ENCODE data around the gene GPR108.

Gene GPR108

GRCh38 chr19:6737873-6738786 lies 750 bp upstream of the GPR108 start:
- no peak for DNase-seq (ENCODE audit: low read depth)

GRCh38 chr19:6736917-6737283 lies 480 bp downstream of the GPR108 start:
- no peak for DNase-seq (ENCODE audit: low read depth)

DNA sequence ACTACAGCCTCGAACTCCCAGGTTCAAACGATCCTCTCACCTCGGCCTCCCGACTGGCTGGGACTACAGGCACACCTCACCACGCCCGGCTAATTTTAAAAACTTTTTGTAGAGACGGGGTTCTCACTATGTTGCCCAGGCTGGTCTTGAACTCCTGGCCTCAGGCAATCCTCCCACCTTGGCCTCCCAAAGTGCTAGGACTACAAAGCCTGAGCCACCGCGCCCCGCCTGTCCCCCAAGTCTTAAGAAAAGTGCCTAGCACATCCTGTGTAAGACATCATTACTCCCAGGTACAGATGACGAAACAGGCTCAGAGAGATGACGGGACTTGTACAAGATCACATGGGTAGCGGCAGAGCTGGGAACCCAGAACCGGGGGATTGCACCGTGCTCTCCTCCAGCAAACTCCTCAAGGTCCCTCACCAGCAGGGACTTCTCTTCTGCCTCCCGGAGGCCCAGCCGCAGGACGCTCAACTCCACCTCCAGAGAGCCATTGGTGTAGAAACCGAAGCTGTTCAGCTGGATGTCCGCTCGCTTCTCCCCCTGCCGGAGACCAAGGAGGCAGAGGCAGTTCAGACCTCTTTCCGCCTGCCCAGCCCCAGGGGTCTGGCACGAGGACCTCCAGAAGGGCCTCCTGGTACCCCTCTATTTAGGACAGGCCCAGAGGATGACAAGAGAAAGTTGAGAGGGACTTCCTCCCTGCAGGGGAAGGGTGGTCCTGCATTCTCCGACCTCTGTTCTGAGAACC lies 1.0 kb downstream of the GPR108 start:
- DNase-seq (ENCODE audit: low read depth), result no peak

GRCh38 chr19:6735181-6735911 lies 2.0 kb downstream of the GPR108 start:
- no peak for DNase-seq (ENCODE audit: low read depth)

DNA sequence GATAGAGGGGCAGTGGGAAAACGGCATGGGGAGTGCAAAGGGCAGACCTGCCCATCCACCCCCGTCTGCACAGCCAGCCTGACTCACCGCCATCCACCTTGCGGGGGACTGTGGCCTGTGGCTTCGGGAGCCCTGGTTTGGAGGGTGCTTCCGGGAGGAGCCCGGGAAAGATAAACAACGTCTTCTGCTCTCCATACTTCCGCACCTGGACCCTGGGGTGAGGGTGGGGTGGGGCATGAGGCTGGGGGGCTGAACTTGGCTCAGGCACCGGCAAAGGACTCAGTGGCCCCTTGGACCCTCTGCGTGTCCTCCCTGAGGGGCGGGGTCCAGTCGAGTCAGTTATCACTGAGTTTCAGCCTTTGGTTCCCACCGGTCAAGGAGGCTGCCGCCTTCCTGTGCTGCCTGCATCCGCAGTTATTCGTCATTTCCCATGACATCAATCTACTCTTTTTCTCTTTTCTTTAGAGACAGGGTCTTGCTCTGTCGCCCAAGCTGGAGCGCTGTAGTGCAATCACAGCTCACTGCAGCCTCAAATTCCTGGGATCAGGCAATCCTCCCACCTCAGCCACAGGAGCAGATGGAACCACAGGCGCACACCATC lies 3.2 kb downstream of the GPR108 start:
- DNase-seq (ENCODE audit: low read depth), result no peak

- no peak for DNase-seq (ENCODE audit: low read depth)
These were observed 3.9 kb downstream of the GPR108 start for GRCh38 chr19:6733338-6734095.

DNA sequence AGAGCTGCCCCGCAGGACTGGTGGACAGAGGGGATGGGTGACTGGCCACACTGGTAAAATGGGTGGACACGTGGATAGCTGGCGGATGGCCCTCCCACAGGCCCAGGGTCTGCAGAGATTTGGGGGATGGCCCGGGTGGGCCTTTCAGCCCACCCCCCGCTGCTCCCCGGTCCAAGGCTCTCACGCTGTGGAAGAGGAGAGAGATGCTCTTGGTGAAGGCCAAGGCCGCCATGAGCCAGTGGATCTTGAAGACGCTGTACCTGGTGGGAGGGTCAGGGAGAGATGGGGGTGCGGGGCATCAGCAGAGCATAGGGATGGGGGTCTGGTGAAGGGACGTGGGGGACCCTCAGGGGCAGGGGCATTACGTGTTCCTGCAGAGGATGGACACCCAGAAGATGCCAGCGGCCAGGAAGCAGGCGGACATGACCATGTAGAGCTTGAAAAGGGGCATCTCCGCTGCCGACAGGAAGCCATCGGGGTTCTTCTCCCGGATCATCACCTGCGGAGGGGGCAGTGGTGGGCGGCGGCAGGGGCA lies 4.5 kb downstream of the GPR108 start:
- DNase-seq (ENCODE audit: low read depth), result no peak

- DNase-seq (ENCODE audit: low read depth), result no peak
These were observed 5.6 kb downstream of the GPR108 start for GRCh38 chr19:6731822-6732221.

GRCh38 chr19:6730941-6731670 lies 6.3 kb downstream of the GPR108 start:
- no peak for DNase-seq (ENCODE audit: low read depth)

DNA sequence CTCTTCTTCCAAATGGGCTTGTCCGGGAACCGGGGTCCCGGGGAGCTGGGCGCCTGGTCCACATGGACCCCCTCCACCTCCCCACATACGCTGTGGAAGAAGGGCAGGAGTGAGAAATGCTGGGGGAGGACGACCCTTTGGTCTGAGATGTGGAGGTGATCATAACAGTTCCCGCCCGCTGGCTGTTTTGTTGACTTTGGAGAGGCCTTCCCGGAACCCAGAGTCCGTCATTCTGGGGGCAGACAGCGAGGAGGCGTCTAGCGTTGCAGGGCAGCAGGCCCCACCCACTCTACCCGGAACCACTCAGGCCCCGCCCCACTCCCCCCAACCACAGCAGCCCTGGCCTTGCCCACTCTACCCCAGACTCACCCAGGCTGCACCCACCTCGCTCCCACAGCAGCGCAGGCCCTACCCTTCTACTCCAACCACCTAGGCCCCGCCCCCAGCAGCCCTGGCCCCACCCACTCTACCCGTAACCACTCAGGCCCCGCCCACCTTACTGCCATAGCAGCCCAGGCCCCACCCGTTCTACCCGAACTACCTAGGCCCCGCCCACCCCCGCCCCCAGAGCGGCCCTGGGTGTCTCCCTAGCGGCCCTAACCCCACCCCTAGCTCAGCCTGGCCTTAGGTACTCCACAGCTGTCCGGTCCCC lies 7.1 kb downstream of the GPR108 start:
- peak; percentile 77 for DNase-seq (ENCODE audit: low read depth)

DNA sequence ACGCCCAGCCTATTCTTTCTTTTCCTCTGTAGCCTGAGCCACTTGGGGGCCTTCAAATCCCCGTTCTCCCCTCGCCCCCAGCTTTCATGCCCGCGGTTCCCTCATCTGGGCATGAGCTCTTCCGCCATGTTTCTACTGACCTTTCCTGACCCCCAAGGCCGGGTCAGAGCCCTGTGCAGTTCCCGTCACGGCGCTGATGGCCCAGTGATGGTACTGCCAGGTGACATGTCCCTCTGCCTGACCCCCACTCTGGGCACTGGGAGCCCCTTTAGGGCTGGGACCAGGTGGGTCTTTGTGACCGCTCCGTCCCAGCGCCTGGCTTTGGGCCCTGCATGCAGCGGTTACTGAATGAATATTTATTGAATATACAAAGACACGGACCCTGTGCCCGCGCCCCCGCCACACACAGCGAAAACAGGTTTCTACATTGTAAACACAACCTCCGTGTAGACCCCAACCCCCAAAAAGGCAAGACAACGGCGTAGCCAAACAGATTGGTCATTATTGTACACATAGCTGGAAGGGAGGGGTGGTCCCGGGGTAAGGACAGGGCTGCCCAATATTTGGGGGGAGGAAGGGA lies 7.7 kb downstream of the GPR108 start:
- DNase-seq (ENCODE audit: low read depth), result no peak

GRCh38 chr19:6728346-6728745 lies 9.0 kb downstream of the GPR108 start:
- no peak for DNase-seq (ENCODE audit: low read depth)

- DNase-seq (ENCODE audit: low read depth), result no peak
These were observed 11.7 kb downstream of the GPR108 start for GRCh38 chr19:6725513-6726231.

DNA sequence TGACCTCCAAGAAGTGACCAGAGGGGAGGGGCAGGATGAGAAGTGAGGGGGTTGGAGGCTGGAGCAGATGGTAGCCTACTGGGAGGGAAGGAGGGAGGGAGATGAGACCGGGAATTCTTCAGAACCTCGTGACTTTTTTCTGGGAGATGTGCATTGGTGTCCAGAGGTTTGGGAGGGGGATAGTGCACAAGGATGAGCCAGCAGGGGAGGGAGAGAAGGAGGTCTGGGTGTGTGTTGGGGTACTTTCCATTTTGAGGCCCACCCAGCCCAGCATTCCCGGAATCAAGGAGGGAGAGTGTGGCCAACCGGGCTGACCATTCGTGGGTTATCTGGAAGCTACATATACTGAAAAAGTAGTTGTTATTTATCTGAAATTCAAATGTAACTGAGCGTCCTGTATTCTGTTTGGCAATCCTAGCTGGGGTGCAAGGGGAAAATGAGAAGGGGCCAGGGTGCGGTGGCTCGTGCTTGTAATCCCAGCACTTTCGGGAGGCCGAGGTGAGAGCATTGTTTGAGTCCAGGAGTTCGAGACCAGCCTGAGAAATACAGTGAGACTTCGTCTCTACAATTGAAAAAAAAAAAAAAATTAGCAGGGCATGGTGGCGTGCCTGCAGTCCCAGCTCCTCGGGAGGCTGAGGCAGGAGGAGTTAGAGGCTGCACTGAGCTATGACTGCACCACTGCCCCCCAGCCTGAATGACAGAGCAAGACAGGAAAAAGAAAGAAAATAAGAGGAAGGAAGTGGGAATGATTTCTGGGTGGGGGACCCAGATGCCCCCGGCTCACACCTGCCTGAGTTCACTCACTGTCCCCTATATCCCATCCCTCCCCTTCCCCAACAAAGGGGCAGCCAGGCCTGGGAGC lies 12.5 kb downstream of the GPR108 start:
- DNase-seq (ENCODE audit: low read depth), result no peak

DNA sequence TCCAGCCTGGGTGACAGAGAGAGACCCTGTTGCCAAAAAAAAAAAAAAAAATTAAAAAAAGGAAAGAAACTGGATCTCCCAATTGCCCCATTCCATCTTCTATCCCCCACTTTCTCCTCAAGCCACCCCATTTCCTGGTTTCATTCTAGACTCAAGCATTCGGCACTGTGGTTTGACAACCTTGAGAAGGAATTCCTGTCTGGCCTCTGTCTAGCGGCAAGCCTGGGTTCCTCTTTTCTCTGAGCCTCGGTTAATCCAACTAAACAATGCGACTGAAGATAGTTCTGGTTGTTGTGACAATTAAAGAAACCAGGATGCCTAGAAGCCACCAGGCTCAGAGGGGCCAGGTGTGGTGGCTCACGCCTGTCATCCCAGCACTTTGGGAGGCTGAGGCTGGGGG lies 13.6 kb downstream of the GPR108 start:
- DNase-seq (ENCODE audit: low read depth), result no peak

DNA sequence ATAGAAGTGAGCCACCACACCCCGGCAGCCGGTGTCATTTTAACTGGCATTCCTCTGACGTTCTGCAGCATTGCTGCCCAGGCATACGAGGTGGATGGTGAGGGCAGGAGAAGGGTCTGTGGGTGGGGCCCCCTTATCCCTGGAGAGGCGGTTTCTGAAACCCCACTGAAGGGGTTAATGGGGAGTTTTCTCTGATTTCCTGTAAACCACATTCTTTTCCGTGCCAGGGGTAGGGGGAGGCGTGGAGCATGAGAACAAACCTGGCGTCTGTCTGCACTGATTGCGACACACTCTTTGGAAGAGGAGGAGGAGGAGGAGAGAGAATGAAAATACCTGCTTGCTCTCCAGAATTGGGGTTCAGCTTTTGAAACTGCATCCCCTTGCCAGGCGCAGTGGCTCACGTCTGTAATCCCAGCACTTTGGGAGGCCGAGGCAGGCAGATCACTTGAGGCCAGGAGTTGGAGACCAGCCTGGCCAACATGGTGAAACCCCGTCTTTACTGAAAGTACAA lies 14.2 kb downstream of the GPR108 start:
- DNase-seq (ENCODE audit: low read depth), result no peak

DNA sequence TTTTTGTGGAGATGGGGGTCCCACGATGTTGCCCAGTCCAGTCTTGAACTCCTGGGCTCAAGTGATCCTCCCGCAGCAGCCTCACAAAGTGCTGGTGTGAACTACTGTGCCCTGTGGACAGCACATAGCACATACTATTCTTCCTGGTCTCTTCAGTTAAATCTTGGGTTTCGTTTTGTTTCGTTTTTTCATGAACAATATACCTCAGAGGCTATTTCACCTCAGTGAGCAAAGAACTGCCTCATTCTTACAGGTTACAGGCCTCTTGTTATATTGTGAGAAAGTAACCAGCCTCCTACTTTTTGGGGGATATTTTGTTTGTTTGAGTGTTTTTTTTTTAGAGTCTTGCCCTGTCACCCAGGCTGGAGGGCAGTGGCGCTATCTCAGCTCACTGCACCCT lies 15.6 kb downstream of the GPR108 start:
- DNase-seq (ENCODE audit: low read depth), result no peak

DNA sequence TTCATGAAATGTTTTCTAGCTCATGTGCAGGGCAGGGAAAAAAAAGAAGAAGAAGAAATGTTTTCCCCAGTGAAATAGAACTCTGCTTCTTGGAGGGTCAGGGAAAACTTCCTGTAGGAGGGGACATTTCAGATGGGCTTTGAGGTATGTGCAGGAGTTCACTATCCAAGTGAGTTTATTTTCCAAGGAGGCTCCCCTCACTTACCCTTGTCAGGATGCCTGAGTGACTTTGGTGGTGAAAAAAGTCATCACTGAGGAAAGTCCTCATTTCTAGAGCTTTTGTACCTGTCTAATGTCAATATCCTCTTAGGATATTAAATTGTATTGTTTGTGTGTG lies 16.3 kb downstream of the GPR108 start:
- DNase-seq (ENCODE audit: low read depth), result no peak

Measured in CMK (cell line).